SJSA1 (cell line): Measurements from ENCODE around the gene POU1F1. TPM values are rescaled to one million over a fixed set of nuclear protein-coding genes. Genes with fewer than 3 reads are reported as not detected.
A peak's percentile ranks its signal among the peaks of the same experiment; 100 is the strongest.
"Not testable (repeated sequence)": the region's sequence is repeated elsewhere in the genome, so short reads cannot be mapped to it uniquely, and the experiment has no call there.

ENCODE experiments used
- DNase-seq, 2 experiments: peaks; one replicate each; pipeline ENCODE4 v3.0.0-alpha.2; 2015 to 2020; ENCODE audit warnings: low spot score in 2 of 2, low read depth in 1 of 2
- H3K27ac ChIP-seq: fragments of 250-450 bp; sonication (Bioruptor Pico); 2 replicates; pipeline ENCODE4 v1.5.1; 2020; ENCODE audit warnings: mild to moderate bottlenecking, moderate library complexity
- H3K27me3 ChIP-seq: fragments of 250-450 bp; sonication (Bioruptor Pico); replicated peaks from 2 replicates; pipeline ENCODE4 v1.5.1; 2020; ENCODE audit warnings: mild to moderate bottlenecking, moderate library complexity
- H3K36me3 ChIP-seq: fragments of 250-450 bp; sonication (Bioruptor Pico); 2 replicates; pipeline ENCODE4 v1.5.1; 2020; ENCODE audit warnings: mild to moderate bottlenecking
- H3K4me1 ChIP-seq: fragments of 250-450 bp; sonication (Bioruptor Pico); replicated peaks from 2 replicates; pipeline ENCODE4 v1.6.1; 2021; ENCODE audit warnings: mild to moderate bottlenecking
- H3K4me3 ChIP-seq: fragments of 250-450 bp; sonication (Bioruptor Pico); 2 replicates; pipeline ENCODE4 v1.5.1; 2020; ENCODE audit warnings: mild to moderate bottlenecking
- H3K9me3 ChIP-seq: fragments of 250-450 bp; sonication (Bioruptor Pico); replicated peaks from 2 replicates; pipeline ENCODE4 v1.5.1; 2020; ENCODE audit warnings: mild to moderate bottlenecking
- total RNA-seq: library from RNA; depleted of rRNA; stranded (reverse); fragments of >200 nt; shearing (Covaris generic); gene quantifications from 2 replicates; pipeline ENCODE4 v1.2.3, GENCODE V29; 2014; rRNA removed

Gene POU1F1
- not detected in 2 replicates for total RNA-seq

DNA sequence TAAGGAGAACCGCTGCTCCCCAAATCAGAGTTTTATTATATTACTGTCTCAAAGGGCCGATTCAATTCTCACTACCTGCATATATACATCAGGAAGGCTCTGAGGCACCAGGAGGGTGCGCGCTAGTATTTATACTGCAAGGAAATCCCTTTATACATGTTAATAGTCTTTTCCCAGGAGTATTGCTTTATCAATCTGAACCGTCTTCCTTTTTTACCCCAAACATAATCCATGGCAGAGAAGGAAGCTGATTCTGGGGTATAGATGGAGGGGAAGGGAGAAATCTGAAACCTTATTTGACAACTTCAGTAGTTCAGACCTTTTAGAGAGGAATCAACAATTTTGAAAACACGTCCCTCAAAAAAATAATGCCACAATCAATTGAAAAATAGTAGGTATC, at the start of gene POU1F1:
Gene POU1F1, minus strand, starts transcription at position 101 of the 400 bp plus-strand sequence. CDS start 122 bp downstream, outside the sequence.
- Histone ChIP-seq H3K4me1 (no peaks in the 10 kb centered on the region), H3K27me3 (peaks cover 7% of the 10 kb centered on the region; the same call in 1 of the 2 replicates), H3K4me3 (no peak within 1 kb of the TSS), H3K9me3 (no peaks in the 10 kb centered on the region), H3K27ac (no peak within 1 kb of the TSS), H3K36me3 (no peaks in the 10 kb centered on the region)
- no peak for DNase-seq

GRCh38 chr3:87324609-87325008, 48.2 kb upstream of the POU1F1 start:
- Histone ChIP-seq H3K27me3 (no peaks in the 10 kb centered on the region), H3K27ac (no peak overlapping the region), H3K9me3 (no peaks in the 10 kb centered on the region), H3K36me3 (no peaks in the 10 kb centered on the region), H3K4me3 (no peak overlapping the region), H3K4me1 (no peaks in the 10 kb centered on the region)
- DNase-seq, result no peak

GRCh38 chr3:87320756-87321626, 44.6 kb upstream of the POU1F1 start:
- Histone ChIP-seq H3K4me1 (no peaks in the 10 kb centered on the region), H3K36me3 (no peaks in the 10 kb centered on the region), H3K9me3 (no peaks in the 10 kb centered on the region), H3K27ac (no peak overlapping the region), H3K27me3 (no peaks in the 10 kb centered on the region), H3K4me3 (no peak overlapping the region)
- DNase-seq, result no peak

- DNase-seq, result no peak
- Histone ChIP-seq H3K36me3 (no peaks in the 10 kb centered on the region), H3K27ac (no peak overlapping the region), H3K4me1 (no peaks in the 10 kb centered on the region), H3K9me3 (no peaks in the 10 kb centered on the region), H3K4me3 (no peak overlapping the region), H3K27me3 (no peaks in the 10 kb centered on the region)
Observed at GRCh38 chr3:87318617-87319021, 42.2 kb upstream of the POU1F1 start.

DNA sequence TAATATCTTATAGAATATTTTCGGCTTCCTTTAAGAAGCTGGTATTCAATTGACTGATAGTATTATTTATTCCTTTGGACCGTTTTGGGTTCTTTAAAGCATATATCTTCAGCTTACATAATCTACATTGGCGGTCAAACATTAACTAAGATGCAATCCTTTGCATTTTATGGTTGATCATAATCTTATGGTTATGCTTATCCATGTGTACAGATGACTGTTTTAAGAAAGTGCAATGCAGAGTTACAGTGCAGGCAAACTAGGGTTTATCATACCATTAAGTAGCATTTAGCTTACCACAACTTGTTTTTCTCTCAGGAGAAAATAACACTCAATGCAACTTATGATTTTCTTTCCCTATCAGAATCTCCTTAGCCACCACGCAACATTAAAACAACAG, 41.4 kb upstream of the POU1F1 start:
- H3K36me3 ChIP-seq, result no peaks in the 10 kb centered on the region

DNA sequence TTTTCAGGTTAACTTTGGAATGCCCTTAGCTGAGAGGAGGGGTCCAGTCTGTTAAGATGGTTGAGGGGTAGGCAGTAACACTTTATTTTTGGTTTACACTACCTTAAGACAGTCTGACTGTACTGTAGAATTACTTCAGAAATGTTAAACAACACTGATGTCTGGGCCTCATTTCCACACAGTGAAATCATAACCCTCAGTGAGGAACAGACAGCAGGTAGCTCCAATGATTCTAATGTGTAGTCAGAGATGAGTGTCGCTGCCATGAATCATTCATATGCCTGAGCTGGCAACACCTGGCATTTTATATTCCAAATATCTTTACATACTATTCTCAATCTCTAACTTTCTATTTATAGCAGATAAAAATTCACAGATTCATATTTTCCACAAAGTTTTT, 37.3 kb upstream of the POU1F1 start:
- Histone ChIP-seq H3K27ac (no peak overlapping the region), H3K4me3 (no peak overlapping the region), H3K4me1 (no peaks in the 10 kb centered on the region), H3K36me3 (no peaks in the 10 kb centered on the region), H3K27me3 (no peaks in the 10 kb centered on the region), H3K9me3 (no peaks in the 10 kb centered on the region)
- DNase-seq, result no peak

More for the DNA sequence above, 41.4 kb upstream of the POU1F1 start:
- Histone ChIP-seq H3K9me3 (no peaks in the 10 kb centered on the region), H3K4me1 (no peaks in the 10 kb centered on the region), H3K4me3 (no peak overlapping the region), H3K27me3 (no peaks in the 10 kb centered on the region), H3K27ac (no peak overlapping the region)
- no peak for DNase-seq

- DNase-seq, result no peak
- H3K27me3 ChIP-seq, result no peaks in the 10 kb centered on the region
- H3K27ac ChIP-seq, result no peak overlapping the region
- H3K9me3 ChIP-seq, result no peaks in the 10 kb centered on the region
- H3K4me3 ChIP-seq, result no peak overlapping the region
- H3K4me1 ChIP-seq, result no peaks in the 10 kb centered on the region
- no peaks in the 10 kb centered on the region for H3K36me3 ChIP-seq
Observed at GRCh38 chr3:87311309-87311708, 34.9 kb upstream of the POU1F1 start.

DNA sequence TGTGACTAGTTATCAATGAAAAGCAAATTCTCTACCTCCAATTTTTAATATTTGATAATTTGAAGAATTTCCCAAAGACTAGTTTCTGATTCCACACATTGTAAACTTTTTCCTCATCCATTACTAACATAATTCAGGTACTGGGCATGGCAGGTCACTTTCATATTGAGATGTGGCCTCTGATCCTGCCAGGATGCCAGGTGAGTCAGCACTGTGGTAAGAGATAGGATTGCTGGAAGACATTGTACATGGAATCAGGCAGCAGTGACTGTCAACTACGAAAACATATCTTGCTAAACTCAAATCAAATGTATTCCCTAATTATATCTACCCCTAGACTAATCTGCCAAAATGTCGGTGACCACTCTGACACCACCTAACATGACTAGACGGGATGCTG, 33.2 kb upstream of the POU1F1 start:
- no peak for DNase-seq
- Histone ChIP-seq H3K36me3 (no peaks in the 10 kb centered on the region), H3K27ac (no peak overlapping the region), H3K4me1 (no peaks in the 10 kb centered on the region), H3K27me3 (no peaks in the 10 kb centered on the region), H3K4me3 (no peak overlapping the region), H3K9me3 (no peaks in the 10 kb centered on the region)

DNA sequence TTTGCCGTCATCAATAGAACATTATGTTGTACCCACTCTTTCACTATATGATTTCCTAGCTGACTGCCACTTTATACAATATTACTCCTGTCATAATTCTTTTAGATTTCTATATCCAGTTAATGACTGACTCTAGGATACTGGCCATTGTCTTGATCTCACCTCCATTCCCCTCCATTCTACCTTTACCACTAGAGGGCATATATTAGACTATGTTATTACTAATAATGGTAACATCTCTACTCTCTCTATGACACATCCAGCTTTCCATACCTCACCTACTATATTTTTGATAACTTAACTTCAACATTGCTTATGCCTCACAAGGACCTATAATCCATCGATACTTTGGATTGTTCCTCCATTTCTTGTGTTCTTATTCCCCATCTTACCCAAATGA, 31.4 kb upstream of the POU1F1 start:
- Histone ChIP-seq H3K4me3 (no peak overlapping the region), H3K4me1 (no peaks in the 10 kb centered on the region)

DNA sequence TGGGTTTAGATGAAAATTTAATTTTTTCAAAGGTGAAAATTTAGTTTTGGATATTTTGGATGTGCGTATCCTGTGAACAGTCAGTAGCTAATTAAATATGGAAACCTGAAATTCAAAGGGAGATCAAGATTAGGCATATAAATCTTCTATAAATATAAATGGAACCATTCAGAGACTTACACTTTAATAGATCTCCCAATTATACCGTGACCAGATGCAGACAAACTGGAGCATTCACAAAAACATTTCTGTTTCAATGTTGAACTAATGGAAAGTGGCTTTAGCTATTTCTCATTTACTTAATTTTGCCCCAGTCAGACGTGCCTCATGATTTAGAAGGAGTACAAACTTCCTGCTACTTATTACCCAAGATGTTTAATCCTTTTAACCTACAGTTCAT, 29.1 kb upstream of the POU1F1 start:
- no peaks in the 10 kb centered on the region for H3K4me1 ChIP-seq
- no peaks in the 10 kb centered on the region for H3K9me3 ChIP-seq
- H3K27me3 ChIP-seq, result no peaks in the 10 kb centered on the region
- no peak for DNase-seq
- no peak overlapping the region for H3K27ac ChIP-seq
- no peak overlapping the region for H3K4me3 ChIP-seq
- H3K36me3 ChIP-seq, result no peaks in the 10 kb centered on the region

More for the DNA sequence above, 31.4 kb upstream of the POU1F1 start:
- no peaks in the 10 kb centered on the region for H3K36me3 ChIP-seq
- no peaks in the 10 kb centered on the region for H3K27me3 ChIP-seq
- no peak overlapping the region for H3K27ac ChIP-seq
- DNase-seq, result no peak
- H3K9me3 ChIP-seq, result no peaks in the 10 kb centered on the region

DNA sequence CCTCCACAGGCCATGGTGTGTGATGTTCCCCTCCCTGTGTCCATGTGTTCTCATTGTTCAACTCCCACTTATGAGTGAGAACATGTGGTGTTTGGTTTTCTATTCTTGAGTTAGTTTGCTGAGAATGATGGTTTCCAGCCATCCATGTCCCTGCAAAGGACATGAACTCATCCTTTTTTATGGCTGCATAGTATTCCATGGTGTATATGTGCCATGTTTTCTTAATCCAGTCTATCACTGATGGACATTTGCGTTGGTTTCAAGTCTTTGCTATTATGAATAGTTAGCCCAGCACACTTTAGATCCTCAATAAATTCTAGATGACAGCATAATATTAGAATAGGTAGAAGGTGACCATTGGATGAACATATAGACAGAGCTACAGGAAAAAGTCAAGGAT, 28.6 kb upstream of the POU1F1 start:
- H3K36me3 ChIP-seq, H3K27ac ChIP-seq, H3K4me3 ChIP-seq, H3K9me3 ChIP-seq, DNase-seq, H3K4me1 ChIP-seq, H3K27me3 ChIP-seq: not testable (repeated sequence)

DNA sequence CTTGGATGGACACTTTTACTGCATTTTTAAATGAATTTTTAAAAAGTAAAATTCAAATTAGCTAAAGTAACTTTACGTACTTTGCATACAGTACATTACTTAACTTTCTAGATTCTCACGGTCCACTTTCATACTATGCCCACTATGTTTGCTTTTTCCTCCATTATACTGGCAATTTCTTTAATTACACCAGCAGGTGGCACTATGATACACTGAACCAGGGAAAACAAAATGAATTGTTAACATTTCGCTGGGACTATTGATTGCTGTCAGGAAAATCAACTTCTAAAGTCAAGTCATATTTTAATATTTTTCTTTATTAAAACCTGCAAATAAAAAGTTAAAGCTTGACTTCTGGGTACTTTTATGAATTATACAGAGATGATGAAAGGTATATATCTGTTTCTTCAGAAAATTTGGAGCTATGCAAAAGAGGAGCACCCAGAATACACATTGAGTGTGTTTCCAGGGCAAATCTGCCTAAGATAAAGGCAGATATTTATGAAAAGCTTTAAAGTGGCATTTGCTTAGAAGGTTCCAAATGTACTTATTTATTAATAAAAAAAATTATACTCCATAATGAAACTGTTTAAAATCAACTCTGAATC, 21.8 kb upstream of the POU1F1 start:
- Histone ChIP-seq H3K27me3 (no peaks in the 10 kb centered on the region), H3K36me3 (no peaks in the 10 kb centered on the region)
- DNase-seq, result peak in 1 of 2 experiments; percentile 16

DNA sequence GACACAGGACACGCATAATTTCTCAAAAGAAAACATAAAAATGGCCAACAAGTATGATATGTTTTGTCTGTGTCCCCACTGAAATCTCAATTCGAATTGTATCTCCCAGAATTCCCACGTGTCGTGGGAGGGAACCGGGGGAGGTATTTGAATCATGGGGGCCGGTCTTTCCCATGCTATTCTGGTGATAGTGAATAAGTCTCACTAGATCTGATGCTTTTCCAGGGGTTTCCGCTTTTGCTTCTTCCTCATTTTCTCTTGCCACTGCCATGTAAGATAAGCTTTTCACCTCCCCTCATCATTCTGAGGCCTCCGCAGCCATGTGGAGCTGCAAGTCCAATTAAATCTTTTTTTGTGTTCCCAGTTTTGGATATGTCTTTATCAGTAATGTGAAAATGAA, 12.1 kb upstream of the POU1F1 start:
- H3K4me1 ChIP-seq, result no peaks in the 10 kb centered on the region
- DNase-seq, result no peak
- no peaks in the 10 kb centered on the region for H3K27me3 ChIP-seq
- no peaks in the 10 kb centered on the region for H3K9me3 ChIP-seq
- no peak overlapping the region for H3K27ac ChIP-seq
- no peaks in the 10 kb centered on the region for H3K36me3 ChIP-seq
- H3K4me3 ChIP-seq, result no peak overlapping the region

More for the DNA sequence above, 21.8 kb upstream of the POU1F1 start:
- Histone ChIP-seq H3K9me3 (no peaks in the 10 kb centered on the region), H3K4me1 (no peaks in the 10 kb centered on the region), H3K27ac (no peak overlapping the region), H3K4me3 (no peak overlapping the region)

- Histone ChIP-seq H3K27ac (no peak overlapping the region), H3K4me1 (no peaks in the 10 kb centered on the region), H3K27me3 (no peaks in the 10 kb centered on the region), H3K4me3 (no peak overlapping the region), H3K36me3 (no peaks in the 10 kb centered on the region), H3K9me3 (no peaks in the 10 kb centered on the region)
- DNase-seq, result no peak
Observed at GRCh38 chr3:87287011-87287410, 10.6 kb upstream of the POU1F1 start.
